ENCODE measurements around the gene UROD.
"Not testable (repeated sequence)": the region's sequence is repeated elsewhere in the genome, so short reads cannot be mapped to it uniquely, and the experiment has no call there.

The UROD gene

GRCh38 chr1:45043094-45043493 lies 31.0 kb downstream of the UROD start:
- DNase-seq = no peak

GRCh38 chr1:45044916-45045315 lies 32.9 kb downstream of the UROD start:
- no peak for DNase-seq

- no peak for DNase-seq
Observed at GRCh38 chr1:45047032-45047431, 35.0 kb downstream of the UROD start.

- no peak for DNase-seq
Observed at GRCh38 chr1:45051005-45051772, 39.1 kb downstream of the UROD start.

GRCh38 chr1:45057542-45057941 lies 45.5 kb downstream of the UROD start:
- no peak for DNase-seq

GRCh38 chr1:45059829-45060228 lies 47.8 kb downstream of the UROD start:
- DNase-seq = no peak

- DNase-seq = not testable (repeated sequence)
Observed at GRCh38 chr1:45062463-45062862, 50.4 kb downstream of the UROD start.

GRCh38 chr1:45065083-45065482 lies 53.0 kb downstream of the UROD start:
- DNase-seq = no peak
